ENCODE data around the gene TCOF1. TPM values are rescaled to one million over a fixed set of nuclear protein-coding genes. Genes with fewer than 3 reads are reported as not detected.

Gene TCOF1
- total RNA-seq, 1 donor from 2014 or later = 44.3 TPM

DNA sequence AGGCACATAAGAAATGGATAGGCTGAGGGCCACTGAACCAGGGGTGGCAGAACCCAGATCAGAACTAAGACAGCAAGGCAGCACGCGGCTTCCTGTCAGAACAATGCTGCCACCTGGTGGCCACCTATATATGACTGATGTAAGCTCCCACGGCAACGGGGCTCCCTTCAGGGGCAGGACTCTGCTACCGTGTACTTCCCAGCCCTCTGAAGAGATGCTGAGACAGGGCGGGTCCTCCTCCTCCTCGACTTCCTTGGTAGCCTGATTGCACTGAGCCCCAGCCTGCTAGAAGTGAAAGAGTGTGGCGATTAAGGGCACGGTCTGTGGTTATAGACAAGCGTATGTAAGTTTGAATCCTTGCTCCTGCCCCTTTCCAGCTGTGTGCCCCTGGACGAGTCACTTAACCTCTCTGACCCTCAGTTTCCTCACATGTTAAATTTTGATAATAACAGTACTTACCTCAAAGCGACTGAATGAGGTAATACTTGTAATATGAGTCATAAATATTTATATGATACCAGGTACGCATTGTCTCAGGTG, 78.7 kb downstream of the TCOF1 start:
- TF ChIP-seq, protein P1, sequence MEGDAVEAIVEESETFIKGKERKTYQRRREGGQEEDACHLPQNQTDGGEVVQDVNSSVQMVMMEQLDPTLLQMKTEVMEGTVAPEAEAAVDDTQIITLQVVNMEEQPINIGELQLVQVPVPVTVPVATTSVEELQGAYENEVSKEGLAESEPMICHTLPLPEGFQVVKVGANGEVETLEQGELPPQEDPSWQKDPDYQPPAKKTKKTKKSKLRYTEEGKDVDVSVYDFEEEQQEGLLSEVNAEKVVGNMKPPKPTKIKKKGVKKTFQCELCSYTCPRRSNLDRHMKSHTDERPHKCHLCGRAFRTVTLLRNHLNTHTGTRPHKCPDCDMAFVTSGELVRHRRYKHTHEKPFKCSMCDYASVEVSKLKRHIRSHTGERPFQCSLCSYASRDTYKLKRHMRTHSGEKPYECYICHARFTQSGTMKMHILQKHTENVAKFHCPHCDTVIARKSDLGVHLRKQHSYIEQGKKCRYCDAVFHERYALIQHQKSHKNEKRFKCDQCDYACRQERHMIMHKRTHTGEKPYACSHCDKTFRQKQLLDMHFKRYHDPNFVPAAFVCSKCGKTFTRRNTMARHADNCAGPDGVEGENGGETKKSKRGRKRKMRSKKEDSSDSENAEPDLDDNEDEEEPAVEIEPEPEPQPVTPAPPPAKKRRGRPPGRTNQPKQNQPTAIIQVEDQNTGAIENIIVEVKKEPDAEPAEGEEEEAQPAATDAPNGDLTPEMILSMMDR (conservative IDR thresholded peaks at IDR 0.05; ENCODE audit: low read depth, low read length) = peak; percentile 79
- DNase-seq (ENCODE audit: low read depth) = no peak
- H3K4me3 ChIP-seq (ENCODE audit: low read depth, low read length) = no peak overlapping the region

DNA sequence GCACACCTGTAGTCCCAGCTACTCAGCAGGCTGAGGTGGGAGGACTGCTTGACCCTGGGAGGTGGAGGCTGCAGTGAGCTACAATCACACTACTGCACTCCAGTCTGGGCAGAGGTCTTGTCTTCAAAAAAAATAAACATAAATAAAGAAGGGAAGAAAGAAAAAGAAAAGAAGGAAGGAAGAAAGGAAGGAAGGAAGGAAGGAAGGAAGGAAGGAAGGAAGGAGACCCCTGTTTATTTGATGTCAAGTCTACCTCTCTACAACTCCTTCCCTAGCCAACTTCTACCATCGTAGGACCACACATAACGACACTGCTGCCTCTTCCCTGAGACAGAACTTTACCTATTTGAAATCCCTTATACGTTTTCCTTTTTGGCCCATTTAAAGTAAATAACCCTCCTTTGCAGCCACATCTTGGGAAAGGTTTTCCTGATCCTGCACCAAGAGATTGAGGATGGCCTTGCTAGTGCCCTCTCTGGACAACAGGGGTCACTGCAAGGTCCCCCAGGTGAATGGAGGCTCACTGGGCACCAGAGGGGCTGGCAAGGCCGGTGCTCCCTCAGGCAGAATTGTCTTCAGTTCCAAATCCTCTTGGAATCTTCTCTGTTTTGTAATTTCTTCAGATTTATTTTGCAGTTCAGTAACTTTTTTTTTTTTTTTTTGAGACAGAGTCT, 81.5 kb downstream of the TCOF1 start:
- H3K4me3 ChIP-seq (ENCODE audit: low read depth, low read length) = no peak overlapping the region
- no peak for DNase-seq (ENCODE audit: low read depth)
- TF ChIP-seq, protein P1 (conservative IDR thresholded peaks at IDR 0.05; ENCODE audit: low read depth, low read length) = peak; percentile 67

DNA sequence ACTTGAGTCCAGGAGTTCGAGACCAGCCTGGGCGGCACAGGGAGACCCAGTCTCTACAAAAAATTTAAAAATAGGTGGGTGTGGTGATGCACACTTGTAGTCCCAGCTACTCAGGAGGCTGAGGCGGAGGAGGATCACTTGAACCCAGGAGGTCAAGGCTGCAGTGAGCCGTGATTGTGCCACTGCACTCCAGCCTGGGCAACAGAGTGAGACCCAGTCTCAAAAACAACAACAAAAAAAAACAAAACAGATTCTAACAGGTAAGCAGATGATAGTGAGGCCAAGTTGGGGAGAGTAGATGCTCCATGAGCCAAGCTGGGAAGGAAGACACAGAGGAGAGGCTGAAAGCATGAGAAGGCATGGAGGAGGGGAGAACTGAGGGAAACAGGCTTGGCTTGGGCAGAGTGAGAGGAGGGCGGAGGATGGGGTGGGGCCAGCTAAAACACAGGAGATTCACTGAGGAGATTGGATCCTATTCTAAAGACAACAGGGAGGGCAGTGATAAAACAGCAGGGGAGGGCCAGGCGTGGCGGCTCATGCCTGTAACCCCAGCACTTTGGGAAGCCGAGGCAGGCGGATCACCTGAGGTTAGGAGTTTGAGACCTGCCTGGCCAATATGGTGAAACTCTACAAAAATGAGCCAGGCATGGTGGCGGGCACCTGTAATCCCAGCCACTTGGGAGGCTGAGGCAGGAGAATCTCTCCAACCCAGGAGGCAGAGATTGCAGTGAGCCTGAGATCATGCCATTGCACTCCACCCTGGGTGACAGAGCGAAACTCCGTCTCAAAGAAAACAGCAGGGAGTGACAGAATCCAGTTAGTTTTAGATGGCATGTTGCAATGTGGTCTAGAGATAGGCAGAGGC, 83.7 kb downstream of the TCOF1 start:
- DNase-seq (ENCODE audit: low read depth) = no peak
- TF ChIP-seq, protein P1 (conservative IDR thresholded peaks at IDR 0.05; ENCODE audit: low read depth, low read length) = no peak
- no peak overlapping the region for H3K4me3 ChIP-seq (ENCODE audit: low read depth, low read length)

DNA sequence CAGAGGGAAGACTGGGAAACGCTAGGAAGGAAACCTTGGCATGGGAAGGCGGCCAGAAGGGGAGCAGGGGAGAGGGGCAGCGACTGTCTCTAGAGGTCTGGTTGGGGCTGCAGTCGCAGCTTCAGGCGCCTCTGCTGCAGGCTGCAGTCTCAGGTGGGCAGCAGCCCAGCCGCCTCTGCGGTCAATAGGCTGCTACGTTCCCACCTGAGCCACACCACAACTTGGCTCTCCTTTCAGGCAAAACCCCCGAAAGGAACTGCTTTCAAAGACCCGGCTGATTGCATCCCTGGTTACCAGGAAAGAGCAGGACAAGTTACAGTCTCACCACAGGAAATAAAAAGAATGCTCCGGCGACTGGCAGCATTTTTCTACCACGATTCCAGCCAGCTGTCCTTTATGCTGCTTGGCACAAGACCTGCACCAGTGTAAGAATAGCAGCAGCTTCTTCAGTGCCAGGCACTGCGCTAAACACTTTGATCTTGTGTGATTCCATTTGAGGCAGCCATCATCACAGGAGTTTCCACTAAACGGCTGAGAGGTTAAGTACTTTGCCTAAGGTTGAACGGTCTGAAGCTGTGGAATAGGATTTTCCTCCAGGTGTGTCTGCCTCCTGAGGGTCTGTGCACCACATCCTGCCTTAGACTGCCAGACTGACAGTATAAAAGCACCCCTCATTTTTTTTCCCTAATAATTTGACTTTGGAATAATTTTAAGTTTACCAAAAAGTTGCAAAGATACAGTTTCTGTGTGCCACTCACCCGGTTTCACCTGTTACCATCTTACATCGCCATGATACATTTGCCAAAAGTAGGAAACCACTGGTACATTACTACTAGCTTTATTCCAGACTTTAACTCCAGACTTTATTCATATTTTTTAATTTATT, 84.6 kb downstream of the TCOF1 start:
- DNase-seq (ENCODE audit: low read depth) = no peak
- no peak overlapping the region for H3K4me3 ChIP-seq (ENCODE audit: low read depth, low read length)
- TF ChIP-seq, protein P1 (conservative IDR thresholded peaks at IDR 0.05; ENCODE audit: low read depth, low read length) = no peak

DNA sequence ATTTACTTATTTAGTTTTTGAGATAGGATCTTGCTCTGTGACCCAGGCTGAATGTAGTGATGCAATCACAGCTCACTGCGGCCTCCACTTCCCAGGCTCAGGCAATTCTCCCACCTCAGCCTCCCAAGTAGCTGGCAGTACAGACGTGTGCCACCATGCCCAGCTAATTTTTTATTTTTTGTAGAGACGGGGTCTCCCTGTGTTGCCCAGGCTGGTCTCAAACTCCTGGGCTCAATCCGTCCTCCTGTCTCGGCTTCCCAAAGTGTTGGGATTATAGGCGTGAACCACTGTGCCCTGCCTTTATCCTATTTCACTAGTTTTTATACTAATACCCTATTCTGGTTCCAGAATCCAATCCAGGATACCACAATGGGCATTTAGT, 85.2 kb downstream of the TCOF1 start:
- TF ChIP-seq, protein P1 (conservative IDR thresholded peaks at IDR 0.05; ENCODE audit: low read depth, low read length) = no peak
- no peak for DNase-seq (ENCODE audit: low read depth)
- no peak overlapping the region for H3K4me3 ChIP-seq (ENCODE audit: low read depth, low read length)

DNA sequence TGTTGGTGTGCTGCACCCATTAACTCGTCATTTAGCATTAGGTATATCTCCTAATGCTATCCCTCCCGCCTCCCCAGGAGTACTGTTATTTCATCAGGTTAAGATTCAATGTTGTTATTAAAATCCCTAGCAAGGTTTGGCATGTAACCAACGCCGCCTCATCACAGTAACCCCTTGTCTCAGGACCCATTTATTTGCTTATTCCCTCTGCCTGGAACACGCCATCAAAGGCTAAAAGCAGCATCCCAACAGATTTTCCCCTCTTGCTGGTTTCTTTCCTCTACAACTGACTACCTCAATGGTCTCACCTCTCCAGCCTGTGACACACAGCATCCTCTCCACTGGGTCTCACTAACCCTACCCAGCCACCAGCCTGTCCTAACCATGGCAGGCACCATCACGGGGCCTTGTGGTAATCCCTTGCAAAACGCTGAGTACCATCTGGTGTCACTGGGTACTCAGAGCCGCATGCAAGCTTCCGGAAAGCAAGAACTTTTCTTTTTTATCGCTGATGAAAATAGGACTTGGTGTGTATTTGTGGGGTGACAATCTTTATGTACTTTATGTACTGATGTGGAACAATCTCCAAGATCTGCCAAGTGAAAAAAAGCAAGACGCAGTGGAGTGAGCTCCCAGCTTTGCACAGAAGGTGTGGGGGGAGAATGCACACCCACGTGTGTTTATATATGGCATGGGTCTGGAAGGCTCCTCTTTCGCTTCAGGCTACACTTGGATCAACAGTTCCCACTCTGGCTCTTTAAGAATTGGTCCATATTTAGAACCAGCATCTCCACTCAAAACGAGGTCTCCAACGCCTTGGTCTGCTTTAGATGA, 86.0 kb downstream of the TCOF1 start:
- no peak for DNase-seq (ENCODE audit: low read depth)
- TF ChIP-seq, protein P1 (conservative IDR thresholded peaks at IDR 0.05; ENCODE audit: low read depth, low read length) = no peak
- no peak overlapping the region for H3K4me3 ChIP-seq (ENCODE audit: low read depth, low read length)
